Nephron (organoid): ENCODE data around the gene FAM25G.
"Not testable (repeated sequence)": the region's sequence is repeated elsewhere in the genome, so short reads cannot be mapped to it uniquely, and the experiment has no call there.

Experiments
- H3K27ac Mint-ChIP-seq, 3 experiments: 2 replicates each; pipeline ENCODE4 v1.8.0; 2020; ENCODE audit warnings: mixed read lengths in 3 of 3, mild to moderate bottlenecking in 2 of 3, moderate library complexity in 1 of 3
- H3K27me3 Mint-ChIP-seq: 2 replicates; pipeline ENCODE4 v1.8.0; 2021; ENCODE audit warnings: low read depth, mild to moderate bottlenecking, moderate library complexity, mixed read lengths
- H3K36me3 Mint-ChIP-seq: 2 replicates; pipeline ENCODE4 v1.8.0; 2020; ENCODE audit warnings: low read depth, mixed read lengths
- H3K4me1 Mint-ChIP-seq: 2 replicates; pipeline ENCODE4 v1.8.0; 2020; ENCODE audit warnings: mixed read lengths
- H3K4me3 Mint-ChIP-seq, 3 experiments: 2 replicates each; pipeline ENCODE4 v1.8.0; 2020; ENCODE audit warnings: mild to moderate bottlenecking in 3 of 3, mixed read lengths in 3 of 3, moderate library complexity in 2 of 3
- H3K9me3 Mint-ChIP-seq: 2 replicates; pipeline ENCODE4 v1.8.0; 2020; ENCODE audit warnings: mixed read lengths
- TF ChIP-seq, protein P1 (sequence below), 3 experiments: fragments of 200-600 bp; sonication (generic); IDR thresholded peaks; one replicate each; pipeline ENCODE4 v1.5.0; 2021; ENCODE audit warnings: antibody characterized with exemption in 3 of 3; ENCODE audit not compliant: unreplicated experiment in 3 of 3

The FAM25G gene

DNA sequence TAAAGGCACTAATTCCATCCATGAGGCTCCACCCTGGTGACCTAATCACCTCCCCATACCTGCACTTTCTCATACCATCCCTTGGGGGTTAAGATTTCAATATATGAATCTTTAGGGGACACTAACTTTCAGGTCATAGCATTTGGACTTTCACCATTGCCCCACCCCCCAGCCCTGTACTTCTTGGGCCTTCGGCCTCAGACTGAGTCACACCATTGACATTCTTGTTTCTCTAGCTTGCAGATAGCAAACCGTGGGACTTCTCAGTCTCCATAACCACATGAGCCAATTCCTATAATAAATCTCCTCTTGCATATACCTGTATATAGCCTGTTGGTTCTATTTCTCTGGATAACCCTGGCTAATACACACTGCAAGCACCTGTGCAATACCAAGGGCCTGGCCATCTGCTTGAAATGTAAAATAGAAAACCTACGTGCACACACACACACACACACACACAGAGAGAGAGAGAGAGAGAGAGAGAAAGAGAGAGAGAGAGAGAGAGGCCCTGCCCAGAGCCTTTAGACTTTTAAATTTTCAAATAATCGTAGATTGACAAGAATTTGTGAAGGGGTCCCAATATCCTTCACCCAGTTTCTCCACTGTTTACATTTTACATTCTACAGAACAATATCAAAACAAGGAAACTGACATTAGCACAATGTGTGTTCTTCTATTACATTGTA lies 32.9 kb downstream of the FAM25G start:
- Mint-ChIP-seq H3K9me3 (no peaks in the 10 kb centered on the region), H3K27me3 (no peaks in the 10 kb centered on the region), H3K4me3 (no peak overlapping the region), H3K4me1 (peaks cover 23% of the 10 kb centered on the region), H3K36me3 (no peaks in the 10 kb centered on the region), H3K27ac (no peak overlapping the region)
- TF ChIP-seq, protein P1, sequence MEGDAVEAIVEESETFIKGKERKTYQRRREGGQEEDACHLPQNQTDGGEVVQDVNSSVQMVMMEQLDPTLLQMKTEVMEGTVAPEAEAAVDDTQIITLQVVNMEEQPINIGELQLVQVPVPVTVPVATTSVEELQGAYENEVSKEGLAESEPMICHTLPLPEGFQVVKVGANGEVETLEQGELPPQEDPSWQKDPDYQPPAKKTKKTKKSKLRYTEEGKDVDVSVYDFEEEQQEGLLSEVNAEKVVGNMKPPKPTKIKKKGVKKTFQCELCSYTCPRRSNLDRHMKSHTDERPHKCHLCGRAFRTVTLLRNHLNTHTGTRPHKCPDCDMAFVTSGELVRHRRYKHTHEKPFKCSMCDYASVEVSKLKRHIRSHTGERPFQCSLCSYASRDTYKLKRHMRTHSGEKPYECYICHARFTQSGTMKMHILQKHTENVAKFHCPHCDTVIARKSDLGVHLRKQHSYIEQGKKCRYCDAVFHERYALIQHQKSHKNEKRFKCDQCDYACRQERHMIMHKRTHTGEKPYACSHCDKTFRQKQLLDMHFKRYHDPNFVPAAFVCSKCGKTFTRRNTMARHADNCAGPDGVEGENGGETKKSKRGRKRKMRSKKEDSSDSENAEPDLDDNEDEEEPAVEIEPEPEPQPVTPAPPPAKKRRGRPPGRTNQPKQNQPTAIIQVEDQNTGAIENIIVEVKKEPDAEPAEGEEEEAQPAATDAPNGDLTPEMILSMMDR (IDR thresholded peaks at IDR 0.05; ENCODE audit: unreplicated experiment in 3 of 3) = no peak

- TF ChIP-seq, protein P1 (IDR thresholded peaks at IDR 0.05; ENCODE audit: unreplicated experiment in 3 of 3) = no peak
- Mint-ChIP-seq H3K27me3 (no peaks in the 10 kb centered on the region), H3K4me3 (no peak overlapping the region), H3K36me3 (no peaks in the 10 kb centered on the region), H3K4me1 (peaks cover 29% of the 10 kb centered on the region), H3K9me3 (no peaks in the 10 kb centered on the region), H3K27ac (no peak overlapping the region)
Measured at GRCh38 chr10:47457826-47458225, 33.7 kb downstream of the FAM25G start.

GRCh38 chr10:47457528-47457820 lies 34.0 kb downstream of the FAM25G start:
- H3K36me3 Mint-ChIP-seq = no peaks in the 10 kb centered on the region

GRCh38 chr10:47456794-47457527 lies 34.5 kb downstream of the FAM25G start:
- peaks cover 32% of the 10 kb centered on the region for H3K4me1 Mint-ChIP-seq
- TF ChIP-seq, protein P1 (IDR thresholded peaks at IDR 0.05; ENCODE audit: unreplicated experiment in 3 of 3) = no peak
- no peak overlapping the region for H3K4me3 Mint-ChIP-seq
- H3K9me3 Mint-ChIP-seq = no peaks in the 10 kb centered on the region
- peak overlapping the region in 2 of 3 experiments; percentile 38 to 62 for H3K27ac Mint-ChIP-seq
- no peaks in the 10 kb centered on the region for H3K36me3 Mint-ChIP-seq
- no peaks in the 10 kb centered on the region for H3K27me3 Mint-ChIP-seq

More at GRCh38 chr10:47457528-47457820, 34.0 kb downstream of the FAM25G start:
- peaks cover 30% of the 10 kb centered on the region for H3K4me1 Mint-ChIP-seq
- no peak overlapping the region for H3K4me3 Mint-ChIP-seq
- H3K27me3 Mint-ChIP-seq = no peaks in the 10 kb centered on the region
- TF ChIP-seq, protein P1 (IDR thresholded peaks at IDR 0.05; ENCODE audit: unreplicated experiment in 3 of 3) = no peak
- H3K27ac Mint-ChIP-seq = no peak overlapping the region
- no peaks in the 10 kb centered on the region for H3K9me3 Mint-ChIP-seq

GRCh38 chr10:47456079-47456785 lies 35.3 kb downstream of the FAM25G start:
- no peaks in the 10 kb centered on the region for H3K36me3 Mint-ChIP-seq
- no peaks in the 10 kb centered on the region for H3K27me3 Mint-ChIP-seq
- H3K9me3 Mint-ChIP-seq = no peaks in the 10 kb centered on the region
- peak overlapping the region in 2 of 3 experiments; percentile 38 to 62 for H3K27ac Mint-ChIP-seq
- peaks cover 32% of the 10 kb centered on the region for H3K4me1 Mint-ChIP-seq
- H3K4me3 Mint-ChIP-seq = no peak overlapping the region
- TF ChIP-seq, protein P1 (IDR thresholded peaks at IDR 0.05; ENCODE audit: unreplicated experiment in 3 of 3) = no peak

DNA sequence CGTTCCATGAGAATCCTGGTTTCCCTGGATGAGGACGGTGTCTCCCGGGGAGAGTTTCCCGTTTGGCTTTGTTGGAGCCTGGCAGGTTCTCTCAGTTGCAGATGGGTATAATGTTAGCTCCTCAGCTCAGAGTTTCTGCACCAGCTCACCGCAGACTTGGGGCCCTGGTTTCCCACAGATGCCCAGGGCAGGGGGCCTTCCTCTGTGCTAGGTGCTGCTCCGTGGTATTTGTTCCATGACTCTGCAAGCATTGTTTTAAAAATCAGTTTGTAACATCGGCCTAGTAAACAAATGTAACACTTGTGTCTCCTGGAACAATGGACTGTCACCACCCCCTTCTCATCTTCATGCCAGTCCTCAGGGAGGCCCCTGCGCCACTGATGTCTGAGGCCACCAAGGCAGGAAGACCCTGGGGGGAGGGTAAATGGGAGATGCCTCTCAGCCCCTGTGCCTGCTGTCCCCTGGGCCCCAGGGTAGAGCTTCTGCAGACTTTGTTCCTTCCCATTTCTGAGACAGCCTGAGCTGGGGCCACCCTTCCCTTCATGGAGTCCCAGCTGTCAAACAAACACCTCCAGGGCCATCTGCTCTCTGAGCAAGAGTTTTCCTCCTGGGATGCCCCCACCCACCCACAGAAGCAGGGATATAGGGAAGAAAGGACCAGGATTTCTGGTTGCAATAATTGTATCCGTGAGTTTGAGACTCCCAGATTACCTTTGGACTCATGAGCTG lies 36.0 kb downstream of the FAM25G start:
- peak overlapping the region in 2 of 3 experiments; percentile 2 to 9 for H3K27ac Mint-ChIP-seq
- not testable (repeated sequence) for H3K9me3 Mint-ChIP-seq
- H3K4me1 Mint-ChIP-seq = peaks cover 28% of the 10 kb centered on the region

More for the DNA sequence above, 36.0 kb downstream of the FAM25G start:
- not testable (repeated sequence) for H3K27me3 Mint-ChIP-seq, H3K36me3 Mint-ChIP-seq, H3K4me3 Mint-ChIP-seq
